NCI-H345 (cell line): ENCODE results near the gene ALDH1A3.

ENCODE experiments used
- DNase-seq: peaks from one replicate; lab custom pipeline; 2025; lab: John Stamatoyannopoulos, UW

Gene ALDH1A3

DNA sequence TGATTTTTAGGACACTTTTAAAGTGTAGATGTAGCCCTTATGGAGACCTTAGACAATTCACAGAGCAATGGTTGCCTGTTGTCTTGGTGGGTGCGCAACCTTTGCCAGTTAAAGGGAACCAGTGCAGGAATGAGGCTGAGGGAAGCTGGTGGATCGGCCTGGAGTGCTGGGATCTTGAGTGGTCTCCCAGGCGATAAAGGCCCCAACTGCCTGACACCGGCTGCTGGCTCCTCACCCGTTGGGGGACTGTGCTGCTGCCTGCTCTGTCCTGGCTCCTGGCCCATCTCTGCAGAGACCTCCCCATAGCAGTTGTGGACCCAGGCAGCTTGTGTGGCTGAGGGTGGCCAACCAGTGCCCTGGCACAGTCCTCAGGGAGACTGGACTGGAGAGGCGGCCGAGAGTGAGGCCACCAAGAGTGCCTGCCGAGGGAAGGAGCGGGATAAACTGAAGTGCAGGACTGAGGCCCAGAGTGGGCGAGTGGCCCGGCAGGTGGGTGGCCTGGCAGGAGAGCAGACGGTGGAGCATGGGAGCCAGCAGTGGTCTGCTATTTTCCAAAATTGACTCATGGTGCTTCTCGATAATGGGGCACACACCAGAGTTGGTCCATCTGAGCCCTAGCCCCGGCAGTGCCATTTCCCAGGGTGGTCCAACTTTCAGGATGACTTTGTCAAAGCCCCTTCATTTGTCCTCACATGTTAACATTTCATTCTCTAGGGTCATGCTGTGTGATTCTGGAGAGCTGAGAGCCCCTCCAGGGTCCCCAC lies 2.1 kb downstream of the ALDH1A3 start:
- DNase-seq: no peak

DNA sequence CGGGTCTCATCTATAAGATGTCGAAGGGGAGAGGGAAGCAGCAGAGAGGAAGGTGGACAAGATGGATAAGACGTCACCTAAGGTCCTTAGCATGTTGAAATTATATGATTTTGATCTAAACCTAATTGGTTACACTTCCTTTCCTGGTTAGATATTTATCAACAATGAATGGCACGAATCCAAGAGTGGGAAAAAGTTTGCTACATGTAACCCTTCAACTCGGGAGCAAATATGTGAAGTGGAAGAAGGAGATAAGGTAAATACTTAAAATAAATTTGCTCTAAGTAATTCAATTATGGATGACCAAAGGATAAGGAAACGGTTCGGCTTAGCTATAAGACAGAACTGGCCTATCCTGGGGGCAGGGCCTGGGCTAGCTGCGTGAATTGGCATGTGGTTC lies 5.5 kb downstream of the ALDH1A3 start:
- DNase-seq: no peak

DNA sequence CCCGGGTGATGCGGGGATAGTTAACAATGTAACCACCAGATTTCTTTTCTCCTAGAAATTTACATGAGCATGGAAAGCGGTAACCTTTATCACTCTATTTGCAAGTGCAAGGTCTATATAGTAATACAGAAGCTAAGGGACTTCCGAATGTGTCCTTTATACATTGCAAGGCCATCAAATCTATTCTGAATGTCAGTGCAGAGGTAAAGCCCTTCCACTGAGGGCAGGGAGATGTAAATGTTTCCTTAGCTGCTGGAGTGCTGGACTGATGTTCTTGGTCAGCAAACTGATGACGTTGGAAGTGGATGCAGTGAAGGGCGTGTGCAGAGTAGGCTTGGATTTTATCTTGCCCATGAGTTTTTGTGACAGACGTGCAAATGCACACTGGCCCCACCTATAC lies 6.2 kb downstream of the ALDH1A3 start:
- no peak for DNase-seq

DNA sequence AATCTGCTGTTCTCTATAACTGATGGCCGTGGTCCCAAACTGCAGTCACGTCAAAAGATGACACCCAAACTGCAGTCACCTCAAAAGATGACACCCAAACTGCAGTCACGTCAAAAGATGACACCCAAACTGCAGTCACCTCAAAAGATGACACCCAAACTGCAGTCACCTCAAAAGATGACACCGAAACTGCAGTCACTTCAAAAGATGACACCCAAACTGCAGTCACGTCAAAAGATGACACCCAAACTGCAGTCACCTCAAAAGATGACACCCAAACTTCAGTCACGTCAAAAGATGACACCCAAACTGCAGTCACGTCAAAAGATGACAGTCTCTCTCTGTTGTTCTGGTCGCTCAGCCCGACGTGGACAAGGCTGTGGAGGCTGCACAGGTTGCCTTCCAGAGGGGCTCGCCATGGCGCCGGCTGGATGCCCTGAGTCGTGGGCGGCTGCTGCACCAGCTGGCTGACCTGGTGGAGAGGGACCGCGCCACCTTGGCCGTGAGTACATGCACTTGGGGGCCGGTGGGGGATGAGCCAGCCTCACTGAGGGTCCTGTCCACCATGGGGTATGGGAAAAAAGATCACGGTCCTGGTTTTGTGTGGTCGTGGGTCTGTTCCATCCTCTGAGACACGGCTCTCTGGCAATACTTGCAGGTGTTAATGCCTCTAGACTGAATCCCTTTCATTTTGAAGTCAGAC lies 7.7 kb downstream of the ALDH1A3 start:
- DNase-seq: no peak

DNA sequence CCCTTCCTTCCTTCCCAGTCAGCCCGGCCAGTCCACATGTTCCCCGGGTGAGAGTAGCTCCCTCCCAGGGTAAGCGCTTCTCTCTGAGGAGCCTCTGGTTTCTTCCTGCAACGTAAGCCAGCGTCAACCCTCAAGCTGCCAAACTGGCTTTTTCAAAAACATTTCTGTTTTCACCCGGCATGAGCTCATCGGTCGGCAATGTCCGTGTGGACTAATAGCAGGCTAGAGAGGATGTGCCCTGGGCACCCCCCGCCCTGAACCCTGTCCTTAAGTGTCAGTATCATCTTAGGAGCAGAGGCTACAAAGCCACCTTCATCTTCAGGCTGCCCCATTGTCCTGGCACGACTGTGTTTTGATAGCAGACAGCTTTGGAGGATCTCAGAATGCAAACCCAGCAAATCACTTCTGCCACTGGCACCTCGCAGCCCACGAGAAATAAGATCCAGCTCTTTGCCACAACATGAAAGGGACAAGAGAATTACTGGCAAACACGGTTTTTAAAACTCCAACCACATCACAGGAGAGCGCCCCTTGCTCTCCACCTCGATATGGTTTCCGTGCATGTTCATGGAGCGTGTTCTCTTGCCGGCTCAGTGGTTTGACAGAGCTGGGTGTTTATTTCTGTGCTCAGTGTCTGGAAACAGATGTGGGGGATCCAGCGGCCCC lies 9.9 kb downstream of the ALDH1A3 start:
- no peak for DNase-seq

DNA sequence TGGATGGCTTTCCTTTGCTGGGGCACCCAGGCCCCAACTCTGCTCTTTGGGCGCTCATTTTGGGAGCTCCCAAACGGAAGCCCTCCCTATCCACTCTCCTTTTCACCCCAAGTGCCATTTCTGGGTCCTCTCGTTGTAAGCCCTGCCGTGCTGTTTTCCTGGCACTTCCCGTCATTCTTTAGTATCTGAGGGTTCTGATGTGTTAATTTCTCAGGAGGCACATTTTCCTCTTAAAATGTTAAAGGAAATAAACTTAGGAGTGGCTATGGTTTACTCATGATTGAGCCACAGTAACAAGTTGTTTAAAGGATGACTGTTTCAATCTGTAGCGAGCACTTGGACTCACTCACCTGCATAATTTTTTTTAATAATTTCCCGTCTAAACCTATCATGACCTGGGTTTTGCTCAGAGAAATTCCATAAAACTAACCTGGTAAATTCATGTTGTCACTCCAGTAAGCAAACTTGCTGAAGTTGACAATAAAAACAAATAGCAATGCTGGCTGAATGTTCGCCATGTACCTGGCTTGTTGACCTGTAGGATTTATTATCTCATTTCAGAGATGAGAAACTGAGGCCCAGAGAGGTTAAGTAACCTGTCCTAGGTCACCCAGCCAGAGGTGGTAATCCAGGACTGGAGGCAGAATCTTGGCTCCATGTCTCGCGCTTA lies 10.6 kb downstream of the ALDH1A3 start:
- DNase-seq: no peak

DNA sequence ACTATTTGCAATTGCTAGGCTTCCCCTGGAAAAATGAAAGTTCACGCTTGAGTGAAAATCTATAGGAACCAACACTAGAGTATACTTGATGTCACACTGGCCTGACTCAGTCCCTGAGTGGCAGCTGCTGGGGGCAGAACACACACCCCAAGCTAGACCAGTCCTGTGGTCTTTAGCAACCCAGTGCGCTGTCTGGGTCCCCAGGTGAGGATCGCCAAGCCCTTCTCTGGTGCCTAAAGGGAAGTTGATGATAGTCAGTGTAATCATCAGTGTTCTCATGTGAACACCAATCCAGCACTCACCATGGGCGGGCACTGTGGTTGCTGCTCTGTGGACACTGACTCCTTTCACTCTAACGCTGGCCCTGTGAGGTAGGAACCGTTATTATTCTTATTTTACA lies 11.2 kb downstream of the ALDH1A3 start:
- no peak for DNase-seq

DNA sequence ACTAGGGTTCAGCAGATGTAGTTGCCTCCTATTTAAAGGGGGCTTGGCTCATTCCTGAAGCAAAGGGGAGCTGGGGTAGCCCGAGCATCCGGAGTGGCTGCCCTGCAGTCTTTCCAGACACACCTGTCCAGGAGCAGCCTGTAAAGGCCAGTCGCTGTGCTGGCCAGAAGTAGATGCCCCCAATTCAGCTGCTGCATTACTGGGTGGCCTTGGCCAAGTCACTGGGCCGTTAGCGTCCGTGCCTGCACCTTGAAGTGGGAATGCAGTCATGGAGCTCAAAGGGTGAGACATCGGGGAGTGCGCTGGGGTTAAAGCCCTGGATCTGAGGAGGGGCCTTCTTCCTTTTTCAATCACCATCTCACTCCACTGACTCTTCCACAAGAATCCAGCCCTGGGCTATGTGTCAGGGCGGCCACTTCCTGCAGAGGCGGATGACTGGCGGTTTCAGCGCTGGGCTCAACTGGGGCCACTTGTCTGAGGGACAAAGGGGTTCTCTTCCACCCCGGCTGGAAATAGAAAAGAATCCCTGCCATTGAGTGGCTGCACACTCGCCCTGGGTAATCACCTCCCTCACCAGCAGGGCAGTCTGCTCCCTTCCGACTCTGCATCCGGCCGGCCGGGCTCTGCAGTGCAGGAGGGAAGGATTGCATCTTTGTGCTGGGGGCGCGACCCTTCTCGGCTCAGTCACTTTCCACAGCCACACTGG lies 11.8 kb downstream of the ALDH1A3 start:
- no peak for DNase-seq

DNA sequence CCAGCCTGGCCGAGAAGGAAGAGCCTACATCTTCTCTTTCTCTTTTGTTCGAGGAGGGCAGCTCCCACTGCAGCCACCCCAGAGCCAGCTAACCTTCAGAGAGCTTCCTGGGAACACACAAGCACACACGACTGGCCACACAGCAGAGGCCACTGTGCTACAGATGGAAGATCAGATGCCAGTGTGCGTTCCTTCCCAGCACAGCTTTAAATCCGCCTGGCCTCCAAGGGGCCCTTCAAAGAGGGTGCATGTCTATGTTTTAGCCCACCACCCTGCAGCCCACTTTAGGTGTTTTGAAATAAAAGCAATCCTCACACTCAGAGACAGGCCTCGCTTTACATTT lies 12.4 kb downstream of the ALDH1A3 start:
- DNase-seq: no peak

DNA sequence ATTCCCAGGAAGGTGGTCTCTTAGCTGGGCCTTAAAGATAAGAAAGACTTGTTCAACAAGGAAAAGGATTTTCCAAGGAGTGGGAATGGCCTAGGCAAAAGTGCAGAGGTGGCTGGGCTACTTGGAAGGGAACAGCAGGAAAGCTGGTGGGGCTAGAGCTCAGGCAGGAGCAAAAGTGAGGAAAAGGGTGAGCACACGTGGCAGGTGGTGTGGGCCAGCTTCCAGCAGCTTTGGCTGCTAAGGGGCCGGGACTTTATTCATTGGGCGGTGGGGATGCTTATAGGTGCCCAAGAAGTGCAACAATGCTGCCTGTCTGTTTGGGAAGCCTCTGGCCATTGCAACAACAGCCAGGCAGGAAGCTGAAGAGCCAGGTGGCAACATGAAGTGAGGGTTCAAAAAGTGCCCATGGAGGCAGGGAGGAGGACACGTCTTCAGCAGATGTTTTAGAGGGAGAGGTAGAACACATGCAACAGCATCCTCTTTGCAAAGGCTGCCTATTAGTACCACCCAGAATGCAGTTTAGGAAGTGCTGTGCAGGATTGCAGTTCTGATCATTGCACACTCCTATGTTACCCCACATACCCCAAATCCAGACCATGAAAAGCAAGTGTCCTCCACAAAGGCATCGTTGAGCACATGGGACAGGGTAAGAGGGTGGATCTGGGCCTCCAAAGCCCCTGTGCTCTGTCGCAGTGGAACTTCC lies 13.8 kb downstream of the ALDH1A3 start:
- no peak for DNase-seq

DNA sequence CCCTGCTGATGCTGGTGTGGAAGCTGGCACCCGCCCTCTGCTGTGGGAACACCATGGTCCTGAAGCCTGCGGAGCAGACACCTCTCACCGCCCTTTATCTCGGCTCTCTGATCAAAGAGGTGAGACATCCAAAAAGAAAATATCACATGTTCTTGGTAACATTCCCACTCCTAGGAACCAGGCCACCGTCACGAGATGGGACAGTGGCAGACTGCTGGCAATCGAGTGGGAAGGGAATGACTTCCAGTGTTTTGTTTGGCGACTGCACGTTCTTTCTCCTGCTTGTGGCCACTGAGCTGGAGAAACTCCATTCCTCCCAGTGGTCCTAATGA lies 14.3 kb downstream of the ALDH1A3 start:
- DNase-seq: no peak

DNA sequence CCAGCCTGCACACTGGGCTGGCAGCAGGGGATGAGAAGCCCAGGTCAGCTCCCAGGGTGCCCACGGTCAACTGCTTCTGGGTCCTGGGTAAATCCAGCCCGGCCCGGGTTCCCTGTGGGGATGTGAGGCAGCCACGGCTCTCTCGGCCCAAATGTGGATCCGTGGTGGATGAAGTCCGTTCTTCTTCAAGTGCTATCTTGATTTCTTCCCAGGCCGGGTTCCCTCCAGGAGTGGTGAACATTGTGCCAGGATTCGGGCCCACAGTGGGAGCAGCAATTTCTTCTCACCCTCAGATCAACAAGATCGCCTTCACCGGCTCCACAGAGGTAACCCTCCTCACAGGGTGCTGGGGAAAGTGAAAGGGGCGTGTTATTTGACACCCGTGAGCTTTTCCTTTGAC lies 16.1 kb downstream of the ALDH1A3 start:
- no peak for DNase-seq

DNA sequence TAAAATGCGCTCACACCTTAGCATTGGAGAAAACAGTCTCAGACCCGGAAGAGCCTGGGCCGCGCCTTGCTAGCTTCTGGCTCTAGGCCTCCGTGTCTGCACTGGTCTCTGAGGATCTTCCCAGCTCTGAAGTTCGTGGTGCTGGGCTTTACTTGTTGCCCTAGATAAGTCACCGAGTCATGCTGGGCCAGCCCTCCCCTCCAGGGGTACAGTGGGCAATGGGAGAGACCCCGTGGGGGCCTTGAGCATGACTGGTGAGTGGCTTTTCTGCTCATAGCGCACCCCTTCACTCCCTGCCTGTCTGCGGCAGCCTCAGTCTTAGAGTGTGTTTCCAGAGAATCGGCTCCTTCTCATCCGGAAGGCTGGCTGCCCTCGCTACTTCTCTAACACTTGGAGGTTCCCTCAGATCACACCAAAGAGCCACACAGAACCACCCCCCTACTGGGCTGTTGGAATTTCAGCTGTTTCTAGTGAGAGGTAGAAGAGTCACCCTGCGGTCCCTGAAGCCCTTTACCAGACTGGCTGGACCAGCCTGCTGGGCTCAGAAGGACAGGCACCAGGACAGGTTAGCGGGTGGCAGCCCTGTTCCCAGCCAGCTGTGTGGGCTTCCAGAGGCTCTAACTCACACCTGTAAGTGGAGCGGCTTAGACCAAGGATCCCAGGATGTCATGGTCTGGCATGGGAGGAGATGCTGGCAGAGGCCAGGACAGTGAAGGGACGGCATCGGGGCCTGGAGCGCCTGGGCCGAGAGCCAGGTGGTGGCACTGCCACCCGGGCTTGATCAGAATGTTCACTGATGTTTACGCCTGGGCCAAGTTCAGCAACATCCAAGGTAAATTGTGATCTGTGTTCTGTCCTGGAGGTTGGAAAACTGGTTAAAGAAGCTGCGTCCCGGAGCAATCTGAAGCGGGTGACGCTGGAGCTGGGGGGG lies 17.9 kb downstream of the ALDH1A3 start:
- DNase-seq: no peak

DNA sequence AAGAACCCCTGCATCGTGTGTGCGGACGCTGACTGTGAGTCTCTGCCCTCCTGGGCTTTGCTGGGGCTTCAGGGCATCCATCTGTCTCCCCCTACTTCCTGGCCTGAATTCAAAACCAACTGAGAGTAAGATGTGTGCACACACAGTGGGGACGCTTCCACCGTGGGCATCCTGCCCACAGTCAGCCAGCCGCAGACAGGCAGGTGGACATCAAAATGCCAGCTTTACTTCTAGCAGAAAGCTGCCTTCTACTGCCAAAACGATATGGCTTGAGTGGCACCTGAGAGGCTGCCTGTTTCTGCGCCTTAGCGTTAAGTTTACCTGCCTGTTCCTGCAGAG lies 18.5 kb downstream of the ALDH1A3 start:
- no peak for DNase-seq

DNA sequence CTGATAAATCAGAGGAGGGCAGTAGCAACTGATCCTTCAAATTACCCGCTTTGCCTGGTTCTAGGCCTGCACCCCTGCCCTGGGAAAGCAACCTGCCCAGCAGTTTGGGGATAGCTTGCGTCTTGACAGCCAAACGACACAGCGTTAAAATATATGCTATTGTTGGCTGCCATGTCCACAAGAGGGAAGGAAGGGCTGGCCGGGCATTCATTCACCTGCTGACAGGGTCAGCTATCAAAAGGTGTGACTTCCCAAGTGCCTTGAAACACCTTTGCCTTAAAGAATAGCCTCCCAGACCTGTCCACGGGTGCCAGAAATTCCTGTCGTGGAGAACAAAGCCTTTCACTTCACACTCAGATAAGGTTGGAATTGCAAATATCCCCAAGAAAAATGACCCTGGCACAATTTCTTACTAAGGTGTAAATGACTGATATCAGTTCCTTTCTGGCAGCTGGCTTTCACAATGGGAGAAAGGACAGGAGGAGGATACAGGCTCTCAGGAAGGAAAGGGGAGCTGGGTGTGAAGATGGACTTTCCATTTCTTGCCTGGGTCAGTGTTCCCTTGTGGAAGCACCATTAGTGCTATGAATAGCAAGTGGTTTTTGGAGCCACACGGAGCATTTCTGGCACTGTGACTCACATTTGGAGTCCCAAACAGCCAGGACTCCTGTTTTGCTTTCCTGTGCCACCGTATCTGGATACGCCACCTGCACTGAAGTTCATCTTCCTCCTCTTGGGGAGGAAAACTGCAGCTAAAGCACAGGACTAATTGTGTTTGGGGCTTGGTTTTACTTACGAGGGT lies 19.2 kb downstream of the ALDH1A3 start:
- no peak for DNase-seq

DNA sequence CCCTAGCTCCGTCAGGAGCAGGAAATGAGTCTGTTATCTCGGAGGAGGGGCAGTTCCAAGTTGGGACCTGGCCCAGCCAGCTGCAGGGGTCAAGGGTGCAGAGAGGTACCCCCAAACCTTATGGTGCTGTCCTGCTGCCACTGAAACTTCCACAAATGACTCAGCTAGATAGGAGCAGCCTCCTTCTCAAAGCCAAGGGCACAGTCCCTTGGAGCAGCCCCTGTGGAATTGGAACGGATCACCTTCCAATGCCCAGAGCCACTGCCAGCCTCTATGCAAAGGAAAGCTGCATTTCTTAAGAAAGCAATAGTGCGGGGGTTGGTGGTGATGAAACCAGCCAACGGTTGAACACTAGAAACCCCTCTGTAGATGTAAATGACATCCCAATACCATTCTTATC lies 20.0 kb downstream of the ALDH1A3 start:
- DNase-seq: no peak

DNA sequence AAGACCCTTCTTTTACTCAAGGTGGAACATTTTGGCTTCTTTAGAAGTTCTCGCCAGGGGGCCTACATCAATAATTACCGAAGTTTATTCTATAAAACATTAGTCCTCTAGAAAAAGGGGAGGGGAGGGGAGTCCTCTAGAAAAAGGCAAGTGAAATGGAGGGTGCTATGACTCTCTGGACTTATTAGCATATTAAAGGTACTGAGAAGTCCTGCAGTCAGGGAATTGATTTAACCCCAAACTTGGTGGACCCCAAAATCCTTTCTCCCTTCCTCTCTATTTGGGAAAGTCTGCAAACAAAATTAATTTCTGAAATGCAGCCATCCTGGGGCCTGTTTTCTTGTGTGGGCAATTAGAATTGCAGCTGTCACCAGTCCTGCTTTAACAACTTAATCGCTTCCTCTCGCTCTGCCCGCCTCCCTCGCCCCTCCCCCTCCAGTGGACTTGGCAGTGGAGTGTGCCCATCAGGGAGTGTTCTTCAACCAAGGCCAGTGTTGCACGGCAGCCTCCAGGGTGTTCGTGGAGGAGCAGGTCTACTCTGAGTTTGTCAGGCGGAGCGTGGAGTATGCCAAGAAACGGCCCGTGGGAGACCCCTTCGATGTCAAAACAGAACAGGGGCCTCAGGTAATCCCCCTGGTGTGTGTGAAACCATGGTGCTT lies 20.6 kb downstream of the ALDH1A3 start:
- no peak for DNase-seq

DNA sequence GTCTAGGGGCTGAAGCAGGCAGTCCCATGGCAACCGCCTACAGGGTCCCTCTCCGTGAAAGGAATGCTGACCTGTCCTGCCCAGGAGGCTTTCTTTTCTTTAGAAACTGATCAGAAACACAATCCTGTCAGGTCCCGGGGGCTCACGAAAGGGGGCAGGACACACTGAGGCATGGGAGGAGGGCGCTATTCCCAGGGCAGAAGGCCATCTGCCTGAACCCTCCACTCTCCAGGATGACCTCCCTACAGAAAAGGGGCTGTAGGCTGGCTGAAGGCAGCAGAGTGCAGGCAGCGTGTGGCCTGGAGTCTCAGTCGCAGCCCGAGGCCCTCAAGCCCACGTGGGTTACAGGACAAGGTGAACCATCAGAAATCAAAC lies 21.2 kb downstream of the ALDH1A3 start:
- no peak for DNase-seq

DNA sequence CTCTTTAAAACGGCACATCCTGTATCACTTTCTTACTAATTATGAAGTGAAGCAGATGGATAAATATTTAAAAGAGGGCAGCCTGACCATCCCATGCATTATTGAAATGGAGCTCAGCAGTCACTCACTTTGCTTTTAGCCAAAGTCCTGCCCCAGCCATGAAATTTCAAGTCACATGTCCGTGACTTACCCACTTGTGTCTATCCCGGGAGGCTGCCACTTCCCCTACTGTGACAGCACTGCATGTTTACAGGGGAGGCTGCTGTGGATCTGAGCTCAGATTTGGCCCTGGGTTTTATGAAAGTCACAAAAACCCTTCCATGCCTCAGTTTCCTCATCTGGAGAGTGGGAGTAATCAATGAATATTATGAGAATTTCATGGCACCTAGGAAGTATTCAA lies 21.7 kb downstream of the ALDH1A3 start:
- DNase-seq: no peak
